Body of pancreas (tissue), 4 donors: ENCODE measurements around the gene TEX29. TPM values are rescaled to one million over a fixed set of nuclear protein-coding genes. Genes with fewer than 3 reads are reported as not detected.
A peak's percentile ranks its signal among the peaks of the same experiment; 100 is the strongest.

Experiments used
- ATAC-seq: fragments of 150-250 bp; one replicate; pipeline ENCODE4 v1.9.1; 2016
- DNase-seq, 4 donors: peaks; one replicate each; pipeline ENCODE4 v3.0.0-alpha.2; 2019
- H3K27ac ChIP-seq, 4 donors: fragments of 200-600 bp; sonication (generic); 1 replicate in 3 of 4; 2 replicates in 1 of 4; pipeline versions ENCODE4 v1.5.1 to v1.6.1; 2016 to 2019; ENCODE audit warnings: mild to moderate bottlenecking in 1 of 4, mixed read lengths in 1 of 4, moderate library complexity in 1 of 4
- H3K27me3 ChIP-seq, 2 donors: fragments of 200-600 bp; sonication (generic); one replicate each; pipeline ENCODE4 v1.6.0; 2016; ENCODE audit warnings: mild to moderate bottlenecking in 1 of 2
- H3K36me3 ChIP-seq, 2 donors: fragments of 200-600 bp; sonication (generic); replicated peaks in 1 of 2; 2 replicates each; pipeline ENCODE4 v1.5.1; 2016; ENCODE audit warnings: low read depth in 2 of 2; ENCODE audit not compliant: insufficient read depth in 1 of 2
- H3K4me1 ChIP-seq: fragments of 200-600 bp; sonication (generic); one replicate; pipeline ENCODE4 v1.6.0; 2016
- H3K4me3 ChIP-seq, 2 donors: fragments of 200-600 bp; sonication (generic); 1 replicate in 1 of 2; 2 replicates in 1 of 2; pipeline ENCODE4 v1.5.1; 2016 to 2019
- H3K9me3 ChIP-seq, 3 donors: fragments of 200-600 bp; sonication (generic); 1 replicate in 2 of 3; 2 replicates in 1 of 3; pipeline ENCODE4 v1.5.1; 2016
- CTCF ChIP-seq, 7 experiments: fragments of 450-650 bp in 4 of 7; fragments of 200-600 bp in 3 of 7; sonication (generic) in 3 of 7; IDR thresholded peaks; one replicate each; pipeline ENCODE4 v1.5.1; 2016 to 2019; ENCODE audit warnings: antibody characterized with exemption in 7 of 7
- POLR2A ChIP-seq, 3 donors: fragments of 450-650 bp; IDR thresholded peaks; one replicate each; pipeline ENCODE4 v1.6.1; 2016; ENCODE audit warnings: antibody characterized with exemption in 3 of 3, mild to moderate bottlenecking in 2 of 3
- WGBS, 2 donors: methylation state at CpG; one replicate each; pipeline ENCODE4 v1.1.5; 2017; 5-methylcytosine and 5-hydroxymethylcytosine counted together
- intact Hi-C: fragments of 100-400 bp; cut with DNase I; formaldehyde crosslinking; loops from one replicate; pipeline ENCODE4 v1.15.1; 2023
- total RNA-seq, 2 donors: library from RNA; depleted of rRNA; stranded (reverse); fragments of >200 nt; gene quantifications; one replicate each; pipeline ENCODE4 v1.1.0, GENCODE V29; 2016

TEX29 gene
- total RNA-seq, 2 donors from 2014 or later: not detected

GRCh38 chr13:111283991-111284390, 36.5 kb upstream of the TEX29 start:
- Histone ChIP-seq H3K27ac (no peak overlapping the region), H3K36me3 (peaks cover 0 to 22% of the 10 kb centered on the region in 2 donors), H3K4me1 (peaks cover 18% of the 10 kb centered on the region), H3K27me3 (no peaks in the 10 kb centered on the region), H3K9me3 (no peaks in the 10 kb centered on the region), H3K4me3 (no peak overlapping the region)
- peak in 3 of 4 donors; percentile 39 to 57 (median 47) for DNase-seq
- intact Hi-C loops: no loop called here
- 49 to 59% methylated on average over 9 of the region's 9 CpGs for WGBS, 2 donors
- no peak for TF ChIP-seq CTCF (IDR thresholded peaks at IDR 0.05)
- no peak for TF ChIP-seq POLR2A (IDR thresholded peaks at IDR 0.05)
- no peak for ATAC-seq

GRCh38 chr13:111284565-111284964, 35.9 kb upstream of the TEX29 start:
- H3K4me1 ChIP-seq: peaks cover 18% of the 10 kb centered on the region
- peaks cover 0 to 22% of the 10 kb centered on the region in 2 donors for H3K36me3 ChIP-seq
- no peak overlapping the region for H3K4me3 ChIP-seq
- H3K27me3 ChIP-seq: no peaks in the 10 kb centered on the region
- DNase-seq (peak in 1 of 4 donors; percentile 28), ATAC-seq (no peak)
- no peak overlapping the region for H3K27ac ChIP-seq
- TF ChIP-seq CTCF (IDR thresholded peaks at IDR 0.05) (no peak), POLR2A (IDR thresholded peaks at IDR 0.05) (no peak)
- no peaks in the 10 kb centered on the region for H3K9me3 ChIP-seq
- WGBS, 2 donors: 61 to 75% methylated on average over 10 to 14 of the region's 14 CpGs
- intact Hi-C loops: no loop called here

GRCh38 chr13:111286162-111286561, 34.3 kb upstream of the TEX29 start:
- Histone ChIP-seq H3K36me3 (peaks cover 0 to 20% of the 10 kb centered on the region in 2 donors), H3K27me3 (no peaks in the 10 kb centered on the region), H3K27ac (no peak overlapping the region), H3K4me3 (no peak overlapping the region), H3K4me1 (peaks cover 21% of the 10 kb centered on the region), H3K9me3 (no peaks in the 10 kb centered on the region)
- intact Hi-C loops: no loop called here
- ATAC-seq (no peak), DNase-seq (no peak)
- 86 to 90% methylated on average over 15 of the region's 15 CpGs for WGBS, 2 donors
- TF ChIP-seq CTCF (IDR thresholded peaks at IDR 0.05) (no peak), POLR2A (IDR thresholded peaks at IDR 0.05) (no peak)

- no peaks in the 10 kb centered on the region for H3K27me3 ChIP-seq
- DNase-seq: no peak
- no peak overlapping the region for H3K4me3 ChIP-seq
- intact Hi-C loops: no loop called here
- H3K27ac ChIP-seq: no peak overlapping the region
- peaks cover 23% of the 10 kb centered on the region for H3K4me1 ChIP-seq
- TF ChIP-seq CTCF (IDR thresholded peaks at IDR 0.05): no peak
- no peak for TF ChIP-seq POLR2A (IDR thresholded peaks at IDR 0.05)
- WGBS, 2 donors: 94 to 97% methylated on average over 7 of the region's 7 CpGs
- ATAC-seq: no peak
- peaks cover 0 to 20% of the 10 kb centered on the region in 2 donors for H3K36me3 ChIP-seq
- no peaks in the 10 kb centered on the region for H3K9me3 ChIP-seq
Observed at GRCh38 chr13:111286749-111287148, 33.7 kb upstream of the TEX29 start.

GRCh38 chr13:111287201-111287600, 33.2 kb upstream of the TEX29 start:
- DNase-seq: no peak
- Histone ChIP-seq H3K27me3 (no peaks in the 10 kb centered on the region), H3K9me3 (no peaks in the 10 kb centered on the region), H3K27ac (no peak overlapping the region), H3K4me1 (peaks cover 23% of the 10 kb centered on the region), H3K36me3 (peaks cover 0 to 22% of the 10 kb centered on the region in 2 donors), H3K4me3 (no peak overlapping the region)
- intact Hi-C loops: no loop called here
- WGBS, 2 donors: 93 to 96% methylated on average over 7 to 8 of the region's 8 CpGs
- no peak for ATAC-seq
- TF ChIP-seq CTCF (IDR thresholded peaks at IDR 0.05) (no peak), POLR2A (IDR thresholded peaks at IDR 0.05) (no peak)
